GM13977 (cell line): ENCODE results near the gene STIMATE.

Experiments
- DNase-seq: peaks from one replicate; pipeline ENCODE4 v3.0.0; 2012; ENCODE audit warnings: low spot score
- CTCF ChIP-seq: IDR thresholded peaks from 2 replicates; pipeline ENCODE4 v1.5.1; 2012; ENCODE audit warnings: mild to moderate bottlenecking, control low read depth; ENCODE audit not compliant: insufficient read depth; ENCODE audit errors: extremely low read depth, missing control alignments
- in situ Hi-C: fragments of 300-500 bp; cut with MboI; formaldehyde crosslinking; loops from one replicate; pipeline ENCODE4 v1.12.0; 2022; ENCODE audit warnings: low sequenced_read_pairs, low pct_unique_long_range_greater_than_20kb, mixed read lengths, inconsistent platforms; ENCODE audit not compliant: unreplicated experiment

The STIMATE gene

DNA sequence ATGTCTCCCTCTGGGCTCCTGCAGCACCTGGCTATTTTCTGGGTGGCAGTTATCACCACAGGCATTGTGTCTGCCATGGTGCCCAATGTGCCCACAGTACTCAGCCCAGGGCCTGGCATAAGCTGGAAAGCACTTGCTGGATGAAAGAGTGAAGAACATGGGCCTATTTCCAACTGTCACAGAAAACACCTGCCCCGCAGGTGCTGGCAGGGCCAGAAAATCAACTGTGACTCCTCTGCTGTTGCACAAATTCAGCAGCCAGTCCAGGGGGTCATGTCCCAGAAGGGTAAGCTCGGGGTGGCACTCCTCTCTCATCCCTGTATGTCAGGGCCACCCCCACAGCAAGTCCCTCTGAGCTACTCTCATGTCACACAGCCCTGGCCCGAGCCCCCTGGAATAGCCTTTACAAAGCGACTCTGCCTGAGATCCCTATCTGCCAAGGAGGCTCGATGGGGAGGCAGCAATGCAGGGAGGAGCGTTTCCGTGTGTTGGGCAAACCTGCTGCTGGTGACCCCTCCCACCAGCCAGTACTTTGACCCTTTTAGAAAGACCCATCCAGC is 85.8 kb downstream of the STIMATE start:
- in situ Hi-C loops, result no loop called here
- DNase-seq, result no peak
- TF ChIP-seq CTCF, result no peak

DNA sequence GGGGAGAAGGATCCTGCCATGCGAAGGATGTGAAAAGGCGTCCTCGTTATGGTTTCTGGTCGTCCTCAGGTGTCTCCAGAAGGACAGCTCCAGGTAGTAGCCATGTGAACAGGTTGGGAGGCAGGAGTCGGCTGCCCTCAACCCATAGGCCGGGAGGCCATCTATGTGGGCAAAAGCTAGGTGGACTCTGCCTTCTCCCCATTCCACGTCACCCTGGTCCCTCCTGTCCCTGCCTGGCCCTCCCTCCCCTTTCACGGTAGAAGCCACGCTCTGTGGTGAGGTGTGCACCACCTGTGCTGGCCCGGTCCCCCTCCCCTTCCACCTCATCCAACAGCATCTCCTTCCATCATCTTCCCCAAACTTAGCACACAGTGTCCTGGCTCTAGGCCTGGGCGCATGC is 86.4 kb downstream of the STIMATE start:
- DNase-seq, result no peak
- in situ Hi-C loops, result no loop called here
- no peak for TF ChIP-seq CTCF

- no peak for DNase-seq
- in situ Hi-C loops, result no loop called here
Observed at GRCh38 chr3:52809662-52810377, 87.5 kb downstream of the STIMATE start.

GRCh38 chr3:52809149-52809548 is 88.2 kb downstream of the STIMATE start:
- no peak for TF ChIP-seq CTCF
- in situ Hi-C loops, result no loop called here
- DNase-seq, result no peak

More at GRCh38 chr3:52809662-52810377, 87.5 kb downstream of the STIMATE start:
- TF ChIP-seq CTCF, result no peak

DNA sequence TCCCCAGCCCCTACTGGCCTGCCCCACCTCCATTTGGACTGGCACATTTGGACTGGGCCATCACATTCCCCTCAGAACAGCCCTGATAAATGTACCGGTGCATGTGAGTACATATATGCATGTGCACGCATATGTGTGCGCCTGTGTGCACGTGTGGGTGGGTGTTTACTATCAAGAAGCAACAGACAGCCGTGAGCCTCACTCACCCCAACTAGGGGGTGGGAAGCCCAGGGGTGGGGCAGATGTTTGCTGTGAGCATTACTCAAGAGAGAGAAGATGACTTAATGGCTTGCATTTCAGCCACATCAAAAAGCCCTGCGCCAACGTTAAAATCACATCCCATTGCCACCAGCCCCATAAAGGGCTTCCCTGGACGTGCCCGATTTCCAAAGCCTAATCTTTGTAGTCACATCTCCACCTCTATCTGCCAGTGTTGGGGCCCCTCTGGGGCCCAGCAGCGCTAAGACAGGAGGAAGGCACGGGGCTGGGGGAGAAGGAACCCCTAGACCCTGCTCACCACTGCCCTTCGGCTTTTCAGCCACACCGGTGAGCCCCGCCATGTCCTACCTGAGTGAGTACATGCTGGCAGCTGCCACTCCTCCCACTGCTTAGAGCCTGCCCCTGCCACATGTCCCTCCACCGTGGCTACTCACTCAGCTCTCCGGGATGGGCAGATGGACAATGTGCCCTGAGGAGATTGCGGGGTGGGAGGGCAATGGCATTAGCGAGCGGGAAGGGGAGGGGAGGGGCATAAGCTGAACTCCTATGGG is 91.9 kb downstream of the STIMATE start:
- no peak for TF ChIP-seq CTCF
- in situ Hi-C loops, result no loop called here
- no peak for DNase-seq

DNA sequence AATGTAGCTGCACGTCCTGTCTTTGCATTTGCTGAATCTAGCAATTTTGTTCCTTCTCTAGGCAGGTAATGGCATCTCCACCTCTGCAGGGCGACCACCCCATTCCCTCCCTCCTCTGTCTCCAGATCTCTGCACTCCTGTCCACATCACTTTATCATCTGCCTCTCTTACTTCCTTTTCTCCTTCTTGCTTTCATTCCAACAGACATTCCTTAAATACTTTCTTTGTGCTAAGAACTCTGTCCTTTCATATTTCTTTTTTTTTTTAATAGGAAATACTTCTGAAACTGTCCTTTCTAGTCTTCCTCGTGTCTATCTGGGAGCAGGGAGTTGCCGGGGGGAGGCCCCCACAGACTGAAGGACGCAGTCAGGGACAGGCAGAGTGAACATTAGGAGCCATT is 95.5 kb downstream of the STIMATE start:
- in situ Hi-C loops, result no loop called here
- DNase-seq, result no peak
- TF ChIP-seq CTCF, result no peak
